Measurements from ENCODE around the gene NUP93.

NUP93 gene

DNA sequence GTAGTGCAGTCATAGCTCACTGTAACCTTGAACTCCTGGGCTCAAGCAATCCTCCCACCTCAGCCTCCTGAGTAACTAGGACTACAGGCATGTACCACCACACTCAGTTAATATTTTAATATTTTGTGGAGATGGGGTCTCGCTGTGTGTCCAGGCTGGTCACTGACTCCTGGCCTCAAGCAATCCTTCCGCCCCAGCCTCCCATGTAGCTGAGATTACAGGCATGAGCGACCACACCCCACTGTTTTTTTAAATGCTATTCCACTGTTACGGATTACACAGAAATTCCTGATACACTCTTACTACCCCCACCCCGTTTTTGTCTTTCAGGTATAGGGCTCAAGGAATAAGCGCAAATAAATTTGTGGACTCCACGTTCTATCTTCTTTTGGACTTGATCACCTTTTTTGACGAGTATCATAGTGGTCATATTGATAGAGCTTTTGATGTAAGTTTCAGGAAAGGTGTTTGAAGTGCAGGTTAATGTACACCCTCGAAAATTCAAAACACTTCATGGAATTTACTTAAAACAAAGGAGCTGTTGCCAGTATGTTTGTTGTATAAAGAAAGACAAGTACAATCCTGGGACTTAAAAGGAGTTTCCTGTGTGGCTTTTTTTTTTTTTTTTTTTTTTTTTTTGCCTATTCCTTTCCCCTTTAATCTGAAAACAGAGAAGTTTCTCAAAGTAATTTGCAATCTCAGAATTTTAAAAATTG is 108.9 kb downstream of the NUP93 start:
- ChIA-PET CTCF (interaction anchor here (0.7 to 1.6 kb wide), 4 partner anchors 10 to 125 kb away, joined by 3 to 9 read pairs (median 3); no protein-coding TSS in a partner anchor), POLR2A (interaction anchor here (0.9 kb wide), 1 partner anchor 16 kb away, joined by 3 read pairs; no protein-coding TSS in a partner anchor)
- Histone ChIP-seq H3K4me1 (ENCODE audit: control insufficient read depth, insufficient read depth, low read length) (no peaks in the 10 kb centered on the region), H3K4me3 (ENCODE audit: low read depth, low read length) (no peak overlapping the region), H3K36me3 (ENCODE audit: control insufficient read depth in 2 of 2, insufficient read depth in 1 of 2, low read length in 2 of 2) (peaks cover 15 to 89% of the 10 kb centered on the region in 2 experiments; a peak in 2 of 3 replicates), H3K27ac (ENCODE audit: extremely low read depth, low read depth, low read length) (no peak overlapping the region), H3K9me3 (ENCODE audit: control insufficient read depth, insufficient read depth, low read depth, low read length) (no peaks in the 10 kb centered on the region)
- no peak for TF ChIP-seq ZNF366 (tag by site-specific recombination; conservative IDR thresholded peaks at IDR 0.05)
- TF ChIP-seq FEZF1 (tag by site-specific recombination; IDR thresholded peaks at IDR 0.05), result no peak
- TF ChIP-seq ZNF585B (tag by site-specific recombination; IDR thresholded peaks at IDR 0.05), result no peak
- TF ChIP-seq ZNF777 (tag by site-specific recombination; IDR thresholded peaks at IDR 0.05; ENCODE audit: borderline replicate concordance), result no peak
- TF ChIP-seq ZNF544 (tag by site-specific recombination; IDR thresholded peaks at IDR 0.05), result no peak
- TF ChIP-seq ZNF837 (tag by site-specific recombination; IDR thresholded peaks at IDR 0.05), result no peak
- TF ChIP-seq ZNF175 (tag by site-specific recombination; IDR thresholded peaks at IDR 0.05), result no peak
- TF ChIP-seq ZNF521 (tag by site-specific recombination; IDR thresholded peaks at IDR 0.05), result no peak
- TF ChIP-seq ZNF785 (tag by site-specific recombination; IDR thresholded peaks at IDR 0.05), result no peak
- TF ChIP-seq TCF7L2 (IDR thresholded peaks at IDR 0.05; ENCODE audit: borderline replicate concordance, low read depth, low read length), result no peak
- no peak for TF ChIP-seq ZFP37 (tag by site-specific recombination; IDR thresholded peaks at IDR 0.05)
- no peak for TF ChIP-seq ZFHX2 (tag by site-specific recombination; conservative IDR thresholded peaks at IDR 0.05)
- TF ChIP-seq TRIM28 (IDR thresholded peaks at IDR 0.05; ENCODE audit: borderline replicate concordance, low read length), result no peak
- TF ChIP-seq OSR2 (tag by site-specific recombination; IDR thresholded peaks at IDR 0.05), result no peak
- TF ChIP-seq BCL11B (tag by site-specific recombination; IDR thresholded peaks at IDR 0.05; ENCODE audit: low read depth), result no peak
- no peak for TF ChIP-seq ZNF707 (tag by site-specific recombination; IDR thresholded peaks at IDR 0.05)

DNA sequence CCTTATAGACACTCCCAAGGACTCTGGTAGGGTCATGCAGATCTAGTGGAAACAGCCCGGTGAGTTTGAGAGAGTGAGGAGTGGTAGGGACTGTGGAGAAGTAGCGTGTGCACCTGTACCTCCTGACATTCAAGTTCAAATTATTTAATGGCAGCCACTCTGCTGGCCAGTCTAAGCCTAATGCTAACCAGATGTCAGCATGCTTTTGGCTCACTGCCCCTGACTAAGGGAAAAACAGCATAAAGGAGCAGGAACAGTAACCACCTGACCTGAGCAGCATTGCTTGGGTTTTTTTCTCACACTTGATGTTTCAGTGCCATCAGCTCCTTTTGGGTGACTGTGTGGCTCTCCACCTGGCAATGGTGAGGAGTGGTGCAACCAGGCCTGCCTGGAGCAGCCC is 111.3 kb downstream of the NUP93 start:
- POLR2A ChIA-PET, result no interaction called here
- H3K4me3 ChIP-seq (ENCODE audit: low read depth, low read length), result no peak overlapping the region
- CTCF ChIA-PET, result no interaction called here
- TF ChIP-seq ZNF350 (tag by site-specific recombination; IDR thresholded peaks at IDR 0.05), result no peak
- TF ChIP-seq, protein P1, sequence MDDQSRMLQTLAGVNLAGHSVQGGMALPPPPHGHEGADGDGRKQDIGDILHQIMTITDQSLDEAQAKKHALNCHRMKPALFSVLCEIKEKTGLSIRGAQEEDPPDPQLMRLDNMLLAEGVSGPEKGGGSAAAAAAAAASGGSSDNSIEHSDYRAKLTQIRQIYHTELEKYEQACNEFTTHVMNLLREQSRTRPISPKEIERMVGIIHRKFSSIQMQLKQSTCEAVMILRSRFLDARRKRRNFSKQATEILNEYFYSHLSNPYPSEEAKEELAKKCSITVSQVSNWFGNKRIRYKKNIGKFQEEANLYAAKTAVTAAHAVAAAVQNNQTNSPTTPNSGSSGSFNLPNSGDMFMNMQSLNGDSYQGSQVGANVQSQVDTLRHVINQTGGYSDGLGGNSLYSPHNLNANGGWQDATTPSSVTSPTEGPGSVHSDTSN (CRISPR knock-in tag; IDR thresholded peaks at IDR 0.05), result no peak
- TF ChIP-seq ZNF423 (tag by site-specific recombination; IDR thresholded peaks at IDR 0.05), result no peak
- TF ChIP-seq ZNF529 (tag by site-specific recombination; IDR thresholded peaks at IDR 0.05; ENCODE audit: insufficient replicate concordance), result no peak
- no peak for TF ChIP-seq ZNF488 (tag by site-specific recombination; IDR thresholded peaks at IDR 0.05)
- TF ChIP-seq PRDM4 (tag by site-specific recombination; IDR thresholded peaks at IDR 0.05), result no peak
- TF ChIP-seq ZNF426 (tag by site-specific recombination; IDR thresholded peaks at IDR 0.05), result no peak
- TF ChIP-seq, protein P2, sequence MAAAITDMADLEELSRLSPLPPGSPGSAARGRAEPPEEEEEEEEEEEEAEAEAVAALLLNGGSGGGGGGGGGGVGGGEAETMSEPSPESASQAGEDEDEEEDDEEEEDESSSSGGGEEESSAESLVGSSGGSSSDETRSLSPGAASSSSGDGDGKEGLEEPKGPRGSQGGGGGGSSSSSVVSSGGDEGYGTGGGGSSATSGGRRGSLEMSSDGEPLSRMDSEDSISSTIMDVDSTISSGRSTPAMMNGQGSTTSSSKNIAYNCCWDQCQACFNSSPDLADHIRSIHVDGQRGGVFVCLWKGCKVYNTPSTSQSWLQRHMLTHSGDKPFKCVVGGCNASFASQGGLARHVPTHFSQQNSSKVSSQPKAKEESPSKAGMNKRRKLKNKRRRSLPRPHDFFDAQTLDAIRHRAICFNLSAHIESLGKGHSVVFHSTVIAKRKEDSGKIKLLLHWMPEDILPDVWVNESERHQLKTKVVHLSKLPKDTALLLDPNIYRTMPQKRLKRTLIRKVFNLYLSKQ (tag by site-specific recombination; IDR thresholded peaks at IDR 0.05; ENCODE audit: borderline replicate concordance), result no peak
- H3K36me3 ChIP-seq (ENCODE audit: control insufficient read depth in 2 of 2, insufficient read depth in 1 of 2, low read length in 2 of 2), result peaks cover 15 to 90% of the 10 kb centered on the region in 2 experiments; a peak in 2 of 3 replicates
- H3K27ac ChIP-seq (ENCODE audit: extremely low read depth, low read depth, low read length), result no peak overlapping the region
- H3K4me1 ChIP-seq (ENCODE audit: control insufficient read depth, insufficient read depth, low read length), result no peaks in the 10 kb centered on the region
- no peaks in the 10 kb centered on the region for H3K9me3 ChIP-seq (ENCODE audit: control insufficient read depth, insufficient read depth, low read depth, low read length)

All from HEK293 (cell line).